AG04450 (cell line): Measurements from ENCODE around the gene TEPSIN. TPM values are rescaled to one million over a fixed set of nuclear protein-coding genes. Genes with fewer than 3 reads are reported as not detected.
A peak's percentile ranks its signal among the peaks of the same experiment; 100 is the strongest.

Experiments used
- CTCF ChIA-PET: fragments of 300-600, 350-600 bp; formaldehyde crosslinking; extraction: SDS; loops from one replicate; lab custom pipeline; 2022; ENCODE audit warnings: antibody characterized with exemption, inconsistent platforms; lab: Charles Lee
- POLR2A ChIA-PET: fragments of 350-600 bp; formaldehyde crosslinking; extraction: SDS; loops from one replicate; lab custom pipeline; 2021; ENCODE audit warnings: antibody characterized with exemption, inconsistent platforms; lab: Yijun Ruan, JAX
- DNase-seq: peaks from one replicate; pipeline ENCODE4 v3.0.0-alpha.2; 2011; ENCODE audit warnings: low read depth, low spot score
- H3K27ac ChIP-seq: one replicate; pipeline ENCODE4 v1.5.1; 2012; ENCODE audit warnings: low read depth, low read length, control low read depth
- H3K27me3 ChIP-seq: one replicate; pipeline ENCODE4 v1.6.0; 2012; ENCODE audit warnings: low read length; ENCODE audit not compliant: control insufficient read depth, insufficient read depth
- H3K4me3 ChIP-seq: 2 replicates; pipeline ENCODE4 v1.5.1; 2011; ENCODE audit warnings: mild to moderate bottlenecking, low read depth, low read length, control low read depth
- H3K9me3 ChIP-seq: 2 replicates; pipeline ENCODE4 v1.5.1; 2012; ENCODE audit warnings: low read length; ENCODE audit not compliant: control insufficient read depth, insufficient read depth
- CTCF ChIP-seq: IDR thresholded peaks from 2 replicates; pipeline ENCODE4 v1.5.1; 2011; ENCODE audit warnings: low read depth, low read length, control low read depth, inconsistent platforms
- polyA plus RNA-seq: library from polyadenylated mRNA; depleted of rRNA; stranded (reverse); fragments of >200 nt; gene quantifications from 2 replicates; pipeline ENCODE4 v1.2.3, GENCODE V29; 2011

Gene TEPSIN
- polyA plus RNA-seq, 1 experiment = 7.5 TPM

GRCh38 chr17:81253358-81254131 is 14.7 kb upstream of the TEPSIN start:
- no peak overlapping the region for H3K4me3 ChIP-seq
- ChIA-PET CTCF (interaction anchor here (0.5 to 2.7 kb wide), 11 partner anchors 38 to 348 kb away, joined by 3 to 21 read pairs (median 4); partner anchors contain the start of gene BAHCC1), POLR2A (no interaction called here)
- H3K9me3 ChIP-seq = peaks cover 8% of the 10 kb centered on the region; the same call in 1 of the 2 replicates
- H3K27me3 ChIP-seq = no peaks in the 10 kb centered on the region
- peak; percentile 77 for TF ChIP-seq CTCF
- H3K27ac ChIP-seq = no peak overlapping the region
- no peak for DNase-seq

GRCh38 chr17:81252987-81253329 is 14.1 kb upstream of the TEPSIN start:
- POLR2A ChIA-PET = interaction anchor here (0.5 kb wide), 1 partner anchor 257 kb away, joined by 4 read pairs; no protein-coding TSS in a partner anchor
- H3K27me3 ChIP-seq = no peaks in the 10 kb centered on the region
- no peak overlapping the region for H3K4me3 ChIP-seq
- DNase-seq = no peak
- CTCF ChIA-PET = interaction anchor here (0.5 to 1.3 kb wide), 7 partner anchors 39 to 348 kb away, joined by 3 to 14 read pairs (median 3); no protein-coding TSS in a partner anchor
- no peak overlapping the region for H3K27ac ChIP-seq
- TF ChIP-seq CTCF = no peak
- peaks cover 8% of the 10 kb centered on the region; the same call in 1 of the 2 replicates for H3K9me3 ChIP-seq

GRCh38 chr17:81252326-81252986 is 13.6 kb upstream of the TEPSIN start:
- H3K4me3 ChIP-seq = no peak overlapping the region
- ChIA-PET CTCF (interaction anchor here (0.5 to 1.3 kb wide), 7 partner anchors 39 to 349 kb away, joined by 3 to 14 read pairs (median 3); no protein-coding TSS in a partner anchor), POLR2A (interaction anchor here (0.5 kb wide), 2 partner anchors 258 to 284 kb away, joined by 3 to 4 read pairs; no protein-coding TSS in a partner anchor)
- TF ChIP-seq CTCF = no peak
- DNase-seq = no peak
- H3K9me3 ChIP-seq = peaks cover 8% of the 10 kb centered on the region; the same call in 1 of the 2 replicates
- H3K27me3 ChIP-seq = no peaks in the 10 kb centered on the region
- H3K27ac ChIP-seq = no peak overlapping the region

- no peak overlapping the region for H3K27ac ChIP-seq
- H3K27me3 ChIP-seq = no peaks in the 10 kb centered on the region
- peaks cover 8% of the 10 kb centered on the region; the same call in 1 of the 2 replicates for H3K9me3 ChIP-seq
- no peak overlapping the region for H3K4me3 ChIP-seq
- ChIA-PET CTCF (interaction anchor here (0.5 kb wide), 1 partner anchor 246 kb away, joined by 3 read pairs; no protein-coding TSS in a partner anchor), POLR2A (interaction anchor here (0.5 kb wide), 1 partner anchor 285 kb away, joined by 3 read pairs; no protein-coding TSS in a partner anchor)
- DNase-seq = no peak
- no peak for TF ChIP-seq CTCF
Measured at GRCh38 chr17:81251709-81252301, 12.9 kb upstream of the TEPSIN start.
